COR-L47 (cell line): ENCODE data around the gene VCY.
"Not testable (repeated sequence)": the region's sequence is repeated elsewhere in the genome, so short reads cannot be mapped to it uniquely, and the experiment has no call there.

Experiments
- DNase-seq: peaks from one replicate; lab custom pipeline; 2025; lab: John Stamatoyannopoulos, UW

Gene VCY

GRCh38 chrY:13986373-13986772 is at the start of gene VCY:
VCY (minus strand) TSS chrY:13986473; CDS start chrY:13986440, 33 bp downstream.
- DNase-seq, result not testable (repeated sequence)

- DNase-seq, result not testable (repeated sequence)
These were observed 44.1 kb upstream of the VCY start for GRCh38 chrY:14030395-14030794.

GRCh38 chrY:14011916-14012315 is 25.6 kb upstream of the VCY start:
- DNase-seq, result not testable (repeated sequence)

GRCh38 chrY:13942406-13942805 is 43.9 kb downstream of the VCY start:
- not testable (repeated sequence) for DNase-seq
